GM19023 (cell line): ENCODE measurements around the gene PPP2R5E.
"Not testable (repeated sequence)": the region's sequence is repeated elsewhere in the genome, so short reads cannot be mapped to it uniquely, and the experiment has no call there.

ENCODE experiments used
- ATAC-seq: cut with Tn5 transposase; IDR thresholded peaks from one replicate; pipeline ENCODE4 v1.9.1; 2021; ENCODE audit warnings: mild to moderate bottlenecking, moderate library complexity; ENCODE audit not compliant: unreplicated experiment

The PPP2R5E gene

DNA sequence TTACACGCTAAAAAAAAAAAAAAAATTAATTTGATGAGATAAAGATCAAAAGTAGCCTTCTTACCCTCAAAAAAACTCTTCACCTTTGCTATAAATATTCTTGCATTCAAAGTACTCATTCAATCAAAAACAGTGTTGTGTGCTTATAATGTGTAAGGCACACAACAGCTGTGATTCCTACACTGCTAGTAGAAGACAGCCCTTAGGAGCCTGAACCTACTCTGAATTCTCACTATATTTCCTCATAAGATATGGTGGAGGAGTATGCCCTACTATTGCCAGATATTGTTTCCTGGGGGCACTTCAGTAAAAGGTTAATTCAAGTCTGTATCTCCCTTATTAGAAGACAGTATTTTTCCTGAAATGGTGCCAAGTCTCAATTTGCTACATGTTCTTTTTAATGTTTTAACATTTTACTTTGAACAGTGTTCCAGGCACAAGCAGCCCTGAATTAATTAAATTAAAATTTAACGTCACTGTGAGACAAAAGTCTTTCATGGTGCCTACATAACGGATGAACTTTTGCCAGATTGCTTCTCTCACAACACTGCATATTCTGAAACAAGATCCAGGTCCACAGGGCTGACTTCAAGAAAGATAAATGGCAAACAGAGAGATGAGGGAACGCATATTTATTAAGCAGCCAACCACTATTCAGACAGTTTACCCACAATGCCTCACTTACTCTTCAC, 19.3 kb downstream of the PPP2R5E start:
- no peak for ATAC-seq

DNA sequence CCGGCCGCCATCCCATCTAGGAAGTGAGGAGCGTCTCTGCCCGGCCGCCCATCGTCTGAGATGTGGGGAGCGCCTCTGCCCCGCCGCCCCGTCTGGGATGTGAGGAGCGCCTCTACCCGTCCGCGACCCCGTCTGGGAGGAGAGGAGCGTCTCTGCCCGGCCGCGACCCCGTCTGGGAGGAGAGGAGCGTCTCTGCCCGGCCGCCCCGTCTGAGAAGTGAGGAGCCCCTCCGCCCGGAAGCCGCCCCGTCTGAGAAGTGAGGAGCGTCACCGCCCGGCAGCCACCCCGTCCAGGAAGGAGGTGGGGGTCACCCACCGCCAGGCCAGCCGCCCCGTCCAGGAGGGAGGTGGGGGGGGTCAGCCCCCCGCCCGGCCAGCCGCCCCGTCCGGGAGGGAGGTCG, 20.7 kb downstream of the PPP2R5E start:
- not testable (repeated sequence) for ATAC-seq

DNA sequence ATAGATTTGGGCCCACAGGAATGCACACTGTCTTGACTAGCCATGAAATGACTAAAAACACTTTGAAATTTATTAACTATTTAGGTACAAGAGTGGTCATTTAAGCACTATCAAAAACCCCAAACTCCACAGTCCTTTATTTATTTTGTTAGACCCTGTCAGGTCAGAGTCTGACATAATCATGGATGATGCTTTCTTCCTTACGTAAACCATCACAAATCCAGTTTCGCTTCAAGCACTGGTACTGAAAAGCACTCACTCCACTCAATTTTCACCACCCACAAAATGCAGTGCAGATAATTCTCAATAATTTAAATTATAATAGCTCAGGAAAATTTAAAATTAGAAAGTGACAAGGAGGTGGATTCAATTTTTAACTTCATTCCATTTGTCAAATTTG, 25.8 kb downstream of the PPP2R5E start:
- ATAC-seq, result no peak

DNA sequence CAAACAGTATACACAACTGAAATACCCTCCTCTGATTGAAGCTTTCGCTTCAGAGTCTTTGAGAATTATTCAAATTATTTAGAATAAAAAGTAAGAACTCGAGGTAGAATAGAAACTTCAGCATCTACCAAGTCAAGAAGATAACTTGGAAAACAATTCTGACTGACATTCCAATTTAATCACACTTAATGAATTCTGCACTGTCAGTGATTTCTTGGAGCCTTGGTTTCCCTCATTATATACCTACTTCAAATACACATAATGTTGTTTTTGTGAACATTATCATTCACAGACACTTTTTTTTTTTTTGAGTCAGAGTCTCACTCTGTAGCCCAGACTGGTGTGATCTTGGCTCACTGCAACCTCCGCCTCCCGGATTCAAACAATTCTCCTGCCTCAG, 27.9 kb downstream of the PPP2R5E start:
- no peak for ATAC-seq

DNA sequence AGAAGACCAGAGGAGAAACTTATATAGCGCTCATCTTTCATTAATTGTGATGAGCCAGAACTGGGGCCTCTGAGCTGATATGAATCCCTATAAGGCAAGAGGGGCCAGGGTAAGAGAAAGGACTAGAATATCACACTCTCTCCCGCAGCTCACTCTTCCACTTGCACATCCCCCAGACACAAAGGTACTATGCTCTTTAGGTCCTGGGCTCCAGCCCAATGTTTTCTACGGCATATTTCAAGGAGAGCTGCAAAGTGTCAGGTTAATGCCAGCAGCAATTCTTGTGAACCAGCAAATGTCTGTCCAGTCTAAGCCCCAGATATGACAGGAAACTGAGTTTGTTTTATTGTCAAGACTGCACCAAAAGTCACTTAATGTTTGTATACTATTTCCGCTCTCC, 29.4 kb downstream of the PPP2R5E start:
- ATAC-seq, result no peak

DNA sequence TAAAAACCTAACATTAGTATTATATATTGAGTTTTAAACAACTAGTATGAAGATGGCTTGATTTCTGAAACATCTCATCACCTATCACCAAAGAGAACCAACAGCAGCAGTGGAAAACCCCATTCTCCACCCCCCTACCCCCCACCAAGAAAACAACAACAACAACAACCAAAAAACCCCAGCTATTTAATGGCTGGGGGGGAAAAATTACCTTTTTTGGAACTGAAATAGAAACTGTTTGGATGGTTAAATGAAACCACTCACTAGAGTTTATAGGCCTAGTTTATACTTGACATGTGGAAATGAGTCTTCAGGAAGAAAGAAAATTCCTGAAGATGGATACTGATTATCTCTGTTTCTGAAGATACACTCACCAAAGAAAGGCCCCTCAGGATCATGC, 30.3 kb downstream of the PPP2R5E start:
- ATAC-seq, result no peak

DNA sequence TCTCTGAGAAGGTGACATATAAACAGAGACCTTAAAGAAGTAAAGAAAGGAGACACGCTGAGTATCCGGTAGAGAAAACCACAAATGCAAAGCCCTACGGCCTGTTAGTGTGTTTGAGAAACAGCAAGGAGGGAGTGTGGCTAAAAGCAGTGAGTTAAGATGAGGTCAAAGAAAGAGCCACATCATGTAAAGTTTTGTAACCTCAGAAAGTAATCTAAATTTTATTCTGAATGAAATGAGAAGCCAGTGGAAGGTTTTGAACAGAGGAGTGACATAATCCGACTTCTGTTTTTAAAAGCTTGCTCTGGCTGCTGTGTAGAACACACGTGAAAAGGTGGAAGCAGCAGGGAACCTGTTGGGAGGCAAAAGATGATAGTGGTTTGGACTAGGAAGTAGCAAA, 32.6 kb downstream of the PPP2R5E start:
- ATAC-seq, result peak; percentile 93

DNA sequence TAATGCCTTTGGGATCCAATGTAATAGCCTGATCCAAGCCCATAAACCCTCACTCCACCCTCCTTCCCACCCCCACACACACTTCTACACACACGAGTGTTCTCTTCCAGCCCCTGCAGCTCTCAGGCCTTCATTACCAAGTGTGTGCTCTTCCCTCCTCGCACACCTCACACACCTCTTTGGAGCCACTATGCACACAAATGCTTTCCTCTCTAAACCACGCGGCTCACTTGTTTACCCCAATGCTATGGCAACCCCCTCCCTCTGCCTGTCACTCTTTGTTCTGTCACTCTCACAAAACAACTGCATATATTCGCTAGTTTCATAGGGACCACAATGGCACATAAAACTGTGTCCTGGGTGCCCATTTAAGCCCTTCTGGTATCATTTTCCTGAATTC, 35.1 kb downstream of the PPP2R5E start:
- no peak for ATAC-seq

DNA sequence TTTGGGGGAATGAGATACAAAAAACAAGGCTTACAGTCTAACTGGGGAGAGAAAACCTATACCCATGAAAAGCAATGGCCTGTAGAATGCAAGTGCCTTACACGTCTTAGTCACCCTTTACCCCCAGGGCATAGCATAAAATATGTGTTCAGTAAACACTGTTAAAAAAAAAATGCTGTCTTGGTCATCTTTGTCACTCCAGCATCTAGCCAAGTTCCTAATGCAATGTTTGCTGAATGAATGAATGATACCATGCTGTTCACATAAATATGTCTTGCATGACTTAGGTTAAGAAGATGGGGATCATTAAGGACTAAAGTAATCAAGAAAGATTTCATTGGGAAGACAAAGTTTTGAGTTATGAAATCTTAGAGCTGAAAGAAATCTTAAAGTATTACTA, 38.5 kb downstream of the PPP2R5E start:
- ATAC-seq, result no peak

DNA sequence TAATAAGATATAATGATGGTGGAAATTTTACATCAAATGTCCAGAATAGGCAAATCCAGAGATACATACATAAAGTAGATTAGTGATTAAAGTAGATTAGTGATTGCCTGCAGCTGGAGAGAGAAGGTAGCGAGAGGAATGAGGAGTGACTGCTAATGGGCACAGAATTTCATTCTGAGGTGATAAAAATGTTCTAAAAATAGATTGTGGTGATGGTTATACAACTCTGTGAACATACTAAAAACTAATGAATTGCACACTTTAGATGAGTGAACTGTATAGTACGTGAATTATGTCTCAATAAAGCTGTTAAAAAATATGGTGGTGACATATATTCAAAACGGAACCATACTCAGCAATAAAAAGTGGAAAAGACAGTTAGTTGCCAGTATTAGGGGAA, 41.7 kb downstream of the PPP2R5E start:
- ATAC-seq, result no peak

DNA sequence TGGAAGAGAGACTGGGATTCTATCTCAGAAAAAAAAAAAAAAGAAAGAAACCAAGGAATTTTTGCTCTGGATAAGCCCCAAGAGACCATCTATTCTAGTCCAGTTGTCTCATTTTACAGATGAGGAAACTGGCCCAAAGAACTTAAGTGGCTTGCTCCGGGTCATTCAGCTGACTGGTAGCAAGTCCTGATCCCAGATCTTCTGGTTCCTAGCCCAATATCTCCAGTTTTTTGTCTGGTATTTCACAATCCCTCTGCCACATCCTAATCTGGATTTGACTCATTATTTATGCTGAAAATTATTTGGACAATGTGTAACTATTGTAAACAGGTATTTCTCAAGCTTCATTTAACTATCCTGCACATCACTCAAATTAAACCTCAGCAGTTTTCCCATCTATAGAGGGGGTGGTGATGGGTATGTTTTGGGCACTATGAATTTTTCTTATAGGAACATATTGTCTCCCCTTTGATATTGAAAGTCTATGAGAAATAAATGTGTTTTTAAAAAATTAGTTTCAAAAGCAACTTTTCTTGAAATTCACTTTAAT, 43.4 kb downstream of the PPP2R5E start:
- no peak for ATAC-seq

DNA sequence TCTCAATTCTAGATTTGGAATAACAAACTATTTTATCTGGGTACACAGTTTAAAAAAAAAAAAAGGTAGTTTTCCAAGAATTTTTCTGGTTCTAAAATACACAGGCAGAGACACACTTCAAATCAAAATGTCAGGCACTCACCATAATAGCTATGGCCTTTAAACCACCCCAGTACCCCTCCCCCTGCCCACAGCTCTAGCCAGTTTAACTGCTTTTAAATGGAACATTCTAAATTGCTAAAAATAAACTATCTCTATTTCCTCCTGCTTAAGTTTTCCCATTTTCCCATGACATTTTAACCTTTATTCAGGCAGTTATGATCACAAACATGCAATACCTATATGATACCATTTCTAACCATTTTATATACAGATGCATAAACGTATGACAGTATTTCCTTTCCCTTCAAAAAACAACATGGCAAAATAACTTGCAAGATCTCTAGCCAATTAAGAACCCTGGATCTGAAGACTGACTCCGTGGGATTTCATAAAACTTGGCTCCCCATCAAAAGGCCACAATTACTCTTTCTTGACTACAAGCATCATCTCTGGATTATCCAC, 46.3 kb downstream of the PPP2R5E start:
- no peak for ATAC-seq

DNA sequence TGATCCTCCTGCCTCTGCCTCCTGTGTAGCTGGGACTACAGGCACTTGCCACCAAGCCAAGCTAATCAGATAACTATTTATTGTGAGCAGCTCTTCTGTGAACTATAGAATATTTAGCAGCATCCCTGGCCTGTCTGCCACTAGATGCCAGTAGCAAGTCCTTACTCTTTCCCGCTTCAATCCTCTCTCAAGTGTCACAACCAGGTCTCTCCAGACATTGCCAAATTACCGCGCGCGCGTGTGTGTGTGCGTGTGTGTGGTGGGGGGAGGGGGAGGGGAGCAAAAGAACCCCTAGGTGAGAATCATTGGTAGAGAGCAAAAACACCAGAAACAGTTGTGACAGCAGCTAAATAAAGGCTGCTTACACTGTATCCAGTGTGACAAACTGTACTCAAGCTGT, 49.9 kb downstream of the PPP2R5E start:
- ATAC-seq, result no peak

DNA sequence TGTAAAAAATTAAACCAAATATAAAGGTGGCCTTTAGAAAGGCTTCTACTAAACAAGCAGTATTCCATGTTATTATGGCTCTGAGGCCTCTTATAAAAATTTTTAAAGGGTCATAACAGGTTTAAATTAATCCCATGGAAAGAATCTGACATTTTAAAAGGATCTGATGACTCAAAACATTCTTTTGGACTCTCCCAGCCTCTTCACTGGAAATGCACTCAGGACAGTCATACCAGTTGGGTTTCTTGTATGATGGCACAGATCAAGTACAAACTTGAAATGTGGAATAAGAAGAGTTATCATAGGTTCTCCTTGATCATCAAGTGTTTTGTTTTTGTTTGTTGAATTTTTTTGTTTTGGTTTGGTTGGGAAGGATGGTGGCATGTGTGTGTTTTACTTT, 50.8 kb downstream of the PPP2R5E start:
- no peak for ATAC-seq

DNA sequence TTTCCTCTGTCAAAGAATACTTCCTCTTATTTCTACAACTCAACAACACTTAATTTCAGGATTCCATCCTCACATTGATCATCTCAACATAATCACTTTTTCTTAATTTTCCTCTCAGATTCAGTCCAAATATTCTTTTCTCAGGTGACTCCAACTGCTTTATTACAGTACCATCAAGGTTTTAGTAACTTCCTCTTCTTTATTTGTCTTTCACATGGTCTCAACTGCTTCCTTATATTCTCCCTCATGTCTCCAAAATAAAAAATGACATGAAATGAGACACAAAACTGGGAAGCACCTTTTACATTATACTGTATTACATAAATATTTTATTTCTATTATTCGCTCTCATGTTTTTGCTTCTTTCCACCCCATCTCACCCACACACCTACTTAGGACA, 55.5 kb downstream of the PPP2R5E start:
- no peak for ATAC-seq

DNA sequence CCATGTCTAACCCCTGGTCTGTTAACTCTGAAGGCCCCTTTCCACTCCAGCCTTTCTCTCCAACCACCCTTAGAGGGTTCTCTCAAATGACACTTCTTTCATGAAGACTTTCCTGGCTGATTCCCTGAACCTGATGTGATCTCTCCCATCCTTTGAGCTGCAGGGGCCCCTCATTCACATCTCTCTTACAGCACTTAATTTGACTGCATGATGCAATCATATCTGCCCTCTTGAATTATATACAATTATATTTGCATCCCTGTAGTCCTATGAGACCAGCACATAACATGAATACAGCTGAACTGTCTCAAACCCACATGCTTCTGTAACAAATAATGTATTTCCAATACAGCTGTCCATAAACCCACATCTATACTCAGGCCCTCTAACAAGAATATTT, 56.4 kb downstream of the PPP2R5E start:
- ATAC-seq, result no peak

DNA sequence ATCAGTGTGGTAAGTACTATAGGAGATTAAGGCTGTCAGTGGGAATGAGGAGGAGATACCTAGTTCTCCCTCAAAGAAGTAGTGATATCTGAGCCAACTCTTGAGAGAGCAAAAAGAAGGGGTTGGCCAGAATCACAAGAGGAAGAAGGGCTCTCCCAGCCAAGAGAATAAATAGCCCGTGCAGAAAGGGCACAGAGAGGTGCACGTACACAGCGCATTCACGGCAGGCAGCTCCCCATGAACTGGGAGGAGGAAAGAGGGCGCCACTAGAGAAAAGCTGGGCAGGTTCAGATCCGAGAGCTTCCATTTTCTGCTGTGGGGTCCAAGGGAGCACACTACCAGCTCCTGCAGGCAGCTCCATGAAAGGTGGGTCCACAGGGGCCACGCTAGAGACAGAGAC, 59.9 kb downstream of the PPP2R5E start:
- ATAC-seq, result no peak

DNA sequence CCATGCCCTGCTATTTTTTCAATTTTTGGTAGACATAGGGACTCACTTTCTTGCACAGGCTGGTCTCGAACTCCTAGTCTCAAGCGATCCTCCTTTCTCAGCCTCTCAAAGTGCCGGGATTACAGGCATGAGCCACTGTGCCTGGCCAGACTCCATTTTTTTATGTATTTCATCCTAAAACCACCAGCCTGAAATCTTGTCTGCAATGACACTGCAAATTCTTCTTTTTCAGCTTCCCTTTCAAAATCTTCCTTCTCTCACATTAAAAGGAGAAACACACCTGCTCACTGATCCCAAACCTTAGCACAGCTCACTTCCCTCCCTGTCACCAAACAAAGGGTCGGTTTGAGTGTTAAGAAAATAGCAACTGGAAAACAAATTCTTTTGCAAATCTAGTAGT, 62.6 kb downstream of the PPP2R5E start:
- no peak for ATAC-seq

DNA sequence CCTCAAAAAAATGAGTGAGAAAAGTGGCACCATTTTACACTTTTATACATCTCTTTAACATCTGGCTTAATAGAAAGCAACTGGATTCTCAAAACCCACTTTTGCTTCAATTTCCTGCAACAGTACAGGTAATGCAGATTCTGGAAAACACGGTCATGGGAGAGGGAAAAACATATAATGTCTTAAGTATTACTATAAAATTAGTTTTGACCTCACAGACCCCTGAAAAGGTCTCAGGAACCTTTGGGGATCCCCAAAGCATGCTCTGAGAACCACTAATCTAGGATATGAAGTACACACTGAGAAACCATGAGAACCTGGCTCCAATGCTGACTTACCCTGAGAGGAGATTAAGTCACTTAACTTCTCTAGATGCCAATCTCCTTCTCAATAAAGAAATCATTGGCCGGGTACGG, 64.7 kb downstream of the PPP2R5E start:
- peak; percentile 47 for ATAC-seq

DNA sequence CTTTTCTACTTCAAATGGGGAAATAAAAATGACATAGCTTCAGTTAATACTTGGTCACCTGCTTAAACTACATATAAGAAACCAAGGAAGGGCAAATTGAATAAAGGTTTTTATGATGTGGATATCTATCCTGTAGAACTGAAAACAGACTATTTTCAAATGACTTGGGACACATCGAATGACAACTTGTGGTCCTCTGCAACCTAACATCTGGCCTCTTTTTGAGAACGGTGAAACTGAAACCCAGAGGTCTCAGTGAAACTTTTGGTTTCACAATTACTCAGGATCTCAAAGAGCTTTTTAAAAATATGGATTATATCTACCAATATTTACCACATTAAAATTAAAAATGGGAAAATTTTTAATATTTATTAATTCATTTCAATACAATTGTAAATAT, 65.2 kb downstream of the PPP2R5E start:
- peak; percentile 75 for ATAC-seq

DNA sequence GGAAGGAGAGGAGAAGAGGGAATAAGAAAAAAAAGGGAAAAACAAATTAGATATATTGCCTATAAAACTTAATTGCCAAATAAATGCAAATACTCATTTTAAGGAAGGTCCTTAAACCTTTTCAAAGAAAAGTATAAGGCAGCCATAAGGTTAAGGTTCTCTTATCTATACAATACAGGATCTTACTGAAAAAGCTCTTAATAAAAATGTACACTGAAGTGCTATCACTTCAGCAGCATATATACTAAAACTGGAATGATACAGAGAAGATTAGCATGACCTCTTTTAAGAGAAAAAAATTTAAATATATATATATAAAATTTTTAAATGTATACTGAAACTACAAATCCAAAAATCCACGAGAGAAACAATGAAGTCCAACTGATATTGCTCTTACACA, 65.6 kb downstream of the PPP2R5E start:
- ATAC-seq, result no peak

DNA sequence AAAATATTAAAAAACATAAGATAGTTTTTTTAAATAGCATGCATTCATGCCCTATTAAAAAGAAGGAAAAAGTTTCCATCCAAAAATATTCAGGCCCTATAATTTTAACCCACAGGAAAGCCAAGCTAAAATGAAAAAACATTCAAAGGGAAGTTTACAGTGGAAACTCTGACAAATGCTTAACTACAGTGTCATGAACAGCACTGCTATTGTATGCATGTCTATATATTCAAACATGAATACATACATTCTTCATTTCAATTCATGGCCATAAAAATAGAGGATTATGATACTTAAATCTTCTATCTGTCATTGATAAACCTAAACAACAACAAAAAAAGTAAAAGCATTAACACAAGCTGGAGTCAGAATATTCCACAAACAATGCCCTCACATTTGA, 67.4 kb downstream of the PPP2R5E start:
- no peak for ATAC-seq

DNA sequence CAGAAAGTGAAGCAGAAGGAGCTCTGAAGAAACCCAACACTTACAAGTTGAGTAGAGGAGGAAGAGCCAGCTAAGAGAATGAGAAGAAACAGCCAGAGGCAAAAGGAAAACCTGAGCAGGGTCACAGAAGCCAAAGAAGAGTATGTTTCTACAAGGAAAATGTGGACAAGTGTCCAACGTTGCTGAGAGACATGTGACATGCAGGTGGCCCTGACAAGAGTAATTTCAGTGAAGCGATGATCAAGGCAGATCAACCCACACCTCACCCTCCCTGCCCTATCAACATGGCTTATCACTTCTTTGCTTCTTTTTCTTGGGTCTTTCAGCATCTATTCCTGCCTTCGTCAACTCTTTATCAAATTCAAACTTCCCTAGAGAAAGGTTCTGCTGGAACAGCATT, 68.3 kb downstream of the PPP2R5E start:
- ATAC-seq, result no peak
